ENCODE results near the gene OR6A2.

DNA sequence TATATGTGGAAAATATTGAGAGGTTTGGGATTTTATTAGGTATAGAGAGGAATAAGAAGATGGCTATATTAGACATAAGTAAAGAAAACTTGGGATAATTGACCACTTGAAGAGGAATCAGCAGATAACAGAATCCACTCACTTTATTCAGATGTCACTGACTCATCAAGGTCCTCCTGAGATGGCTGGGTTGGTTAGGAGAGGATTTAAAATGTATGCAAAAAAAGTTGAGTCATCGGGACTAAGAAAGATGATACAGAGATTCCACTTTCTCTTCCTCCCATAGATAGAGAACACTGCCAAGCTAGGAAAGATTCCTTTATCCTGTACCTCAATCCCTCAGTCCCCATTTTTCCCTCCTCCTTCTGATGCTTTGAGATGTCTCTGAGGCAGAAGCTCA lies at the start of gene OR6A2:
- TF ChIP-seq EZH2 (IDR thresholded peaks at IDR 0.05; ENCODE audit: low read length, missing control alignments), result no peak
- TF ChIP-seq, protein P1, sequence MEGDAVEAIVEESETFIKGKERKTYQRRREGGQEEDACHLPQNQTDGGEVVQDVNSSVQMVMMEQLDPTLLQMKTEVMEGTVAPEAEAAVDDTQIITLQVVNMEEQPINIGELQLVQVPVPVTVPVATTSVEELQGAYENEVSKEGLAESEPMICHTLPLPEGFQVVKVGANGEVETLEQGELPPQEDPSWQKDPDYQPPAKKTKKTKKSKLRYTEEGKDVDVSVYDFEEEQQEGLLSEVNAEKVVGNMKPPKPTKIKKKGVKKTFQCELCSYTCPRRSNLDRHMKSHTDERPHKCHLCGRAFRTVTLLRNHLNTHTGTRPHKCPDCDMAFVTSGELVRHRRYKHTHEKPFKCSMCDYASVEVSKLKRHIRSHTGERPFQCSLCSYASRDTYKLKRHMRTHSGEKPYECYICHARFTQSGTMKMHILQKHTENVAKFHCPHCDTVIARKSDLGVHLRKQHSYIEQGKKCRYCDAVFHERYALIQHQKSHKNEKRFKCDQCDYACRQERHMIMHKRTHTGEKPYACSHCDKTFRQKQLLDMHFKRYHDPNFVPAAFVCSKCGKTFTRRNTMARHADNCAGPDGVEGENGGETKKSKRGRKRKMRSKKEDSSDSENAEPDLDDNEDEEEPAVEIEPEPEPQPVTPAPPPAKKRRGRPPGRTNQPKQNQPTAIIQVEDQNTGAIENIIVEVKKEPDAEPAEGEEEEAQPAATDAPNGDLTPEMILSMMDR (conservative IDR thresholded peaks at IDR 0.05 in 1 of 2, IDR thresholded peaks at IDR 0.05 in 1 of 2; ENCODE audit: low read depth in 1 of 2, low read length in 2 of 2), result no peak
